GM10266 (cell line): Measurements from ENCODE around the gene PMM2.
A peak's percentile ranks its signal among the peaks of the same experiment; 100 is the strongest.

Source experiments
- DNase-seq: peaks from one replicate; pipeline ENCODE4 v3.0.0; 2012; ENCODE audit errors: extremely low spot score
- TF ChIP-seq, protein P1 (sequence below): IDR thresholded peaks from 2 replicates; pipeline ENCODE4 v1.5.1; 2012; ENCODE audit warnings: mild to moderate bottlenecking, low read depth; ENCODE audit not compliant: control insufficient read depth, insufficient read depth; ENCODE audit errors: missing control alignments

Gene PMM2

DNA sequence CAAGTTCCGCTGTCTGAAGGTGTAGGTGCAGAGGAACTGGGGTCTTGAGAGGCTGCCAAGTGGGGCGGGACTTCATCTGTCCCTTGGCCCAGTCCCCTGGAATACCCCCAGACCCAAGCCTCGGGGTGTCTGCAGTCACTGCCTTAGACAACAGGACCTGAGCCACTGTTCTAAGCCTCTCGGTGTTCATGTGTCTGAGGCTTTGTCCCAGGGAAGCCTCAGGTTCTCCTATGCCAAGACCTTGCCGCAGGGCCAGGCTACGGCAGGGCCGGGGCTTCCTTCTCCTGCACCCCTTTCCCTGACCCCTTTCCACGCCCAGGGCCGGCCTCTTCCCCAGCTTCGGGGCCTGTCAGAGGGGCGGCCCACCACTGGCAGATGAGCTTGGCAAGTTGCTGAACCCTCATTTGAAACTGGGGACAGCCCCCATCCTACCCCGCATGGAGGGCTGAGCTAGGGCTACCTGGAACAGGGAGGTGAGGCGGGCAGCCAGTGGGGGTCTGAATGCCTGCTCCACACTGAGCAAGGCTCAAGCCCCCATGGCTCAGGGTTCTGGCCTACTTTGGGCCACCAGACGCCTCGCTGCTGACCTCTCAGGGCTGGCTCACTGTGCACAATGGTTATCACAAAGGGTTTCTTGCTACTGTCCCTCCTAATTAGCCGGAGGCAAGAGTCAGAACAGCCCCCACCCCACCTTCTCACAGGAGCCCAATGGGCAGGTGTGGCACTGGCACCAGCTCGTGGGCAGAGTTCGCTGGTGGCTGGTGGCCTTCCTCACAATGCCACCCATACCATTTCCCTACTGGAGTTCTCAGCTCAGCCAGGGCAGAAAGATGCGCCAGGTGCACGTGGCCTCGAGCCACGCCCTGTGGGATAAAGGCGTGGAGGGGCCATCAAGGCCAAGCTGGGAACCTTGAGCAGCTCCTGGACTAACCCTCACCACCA is 91.6 kb downstream of the PMM2 start:
- DNase-seq = no peak
- TF ChIP-seq, protein P1, sequence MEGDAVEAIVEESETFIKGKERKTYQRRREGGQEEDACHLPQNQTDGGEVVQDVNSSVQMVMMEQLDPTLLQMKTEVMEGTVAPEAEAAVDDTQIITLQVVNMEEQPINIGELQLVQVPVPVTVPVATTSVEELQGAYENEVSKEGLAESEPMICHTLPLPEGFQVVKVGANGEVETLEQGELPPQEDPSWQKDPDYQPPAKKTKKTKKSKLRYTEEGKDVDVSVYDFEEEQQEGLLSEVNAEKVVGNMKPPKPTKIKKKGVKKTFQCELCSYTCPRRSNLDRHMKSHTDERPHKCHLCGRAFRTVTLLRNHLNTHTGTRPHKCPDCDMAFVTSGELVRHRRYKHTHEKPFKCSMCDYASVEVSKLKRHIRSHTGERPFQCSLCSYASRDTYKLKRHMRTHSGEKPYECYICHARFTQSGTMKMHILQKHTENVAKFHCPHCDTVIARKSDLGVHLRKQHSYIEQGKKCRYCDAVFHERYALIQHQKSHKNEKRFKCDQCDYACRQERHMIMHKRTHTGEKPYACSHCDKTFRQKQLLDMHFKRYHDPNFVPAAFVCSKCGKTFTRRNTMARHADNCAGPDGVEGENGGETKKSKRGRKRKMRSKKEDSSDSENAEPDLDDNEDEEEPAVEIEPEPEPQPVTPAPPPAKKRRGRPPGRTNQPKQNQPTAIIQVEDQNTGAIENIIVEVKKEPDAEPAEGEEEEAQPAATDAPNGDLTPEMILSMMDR = no peak

DNA sequence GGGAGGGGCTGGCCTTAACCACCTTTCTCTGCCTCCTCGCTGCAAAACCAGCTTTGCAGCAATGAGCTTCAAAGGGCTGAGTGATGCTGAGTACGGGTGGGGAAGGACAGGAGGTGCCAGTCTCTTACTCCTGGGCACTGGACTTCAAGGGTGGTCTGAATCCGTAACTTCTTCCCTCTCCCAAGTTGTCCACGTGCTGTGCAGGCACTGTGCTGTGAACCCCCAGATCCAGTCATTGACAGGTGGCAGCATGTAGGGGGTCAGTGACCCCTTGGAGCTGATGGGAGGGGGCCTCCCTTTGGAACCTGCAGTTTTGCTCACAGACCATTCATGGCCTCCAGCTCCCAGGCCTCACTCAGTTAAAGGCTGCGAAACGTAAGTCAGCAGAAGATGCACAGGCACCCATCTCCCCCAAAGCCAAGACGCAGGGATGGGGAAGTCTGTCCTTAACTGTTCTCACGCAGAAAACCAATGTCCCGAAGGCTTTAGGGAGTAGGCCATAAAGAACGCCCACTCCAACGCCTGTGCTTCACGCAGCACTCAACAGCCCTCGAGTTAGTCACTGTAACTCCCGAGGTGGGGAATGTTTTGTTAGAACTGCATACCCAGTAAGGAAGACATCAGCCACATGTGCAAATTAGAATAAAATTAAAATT is 92.4 kb downstream of the PMM2 start:
- no peak for DNase-seq
- TF ChIP-seq, protein P1 = no peak

DNA sequence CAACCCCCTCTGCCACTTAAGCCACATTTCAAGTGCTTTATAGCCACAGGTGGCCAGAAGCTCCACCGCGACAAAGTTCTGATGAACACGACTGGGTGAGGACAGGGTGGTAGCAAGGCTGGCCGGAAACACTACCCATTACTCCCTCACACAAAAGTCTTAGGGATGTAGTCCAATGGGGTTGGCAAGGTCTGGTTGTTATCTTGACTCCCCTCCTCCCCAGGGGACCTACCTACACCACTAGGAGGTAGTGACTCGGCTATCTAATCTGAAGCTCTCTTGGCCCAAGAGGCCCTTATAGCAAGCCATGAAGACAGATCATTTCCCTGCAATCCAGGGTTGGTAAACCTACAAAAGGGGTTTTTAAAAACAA is 92.9 kb downstream of the PMM2 start:
- no peak for DNase-seq
- TF ChIP-seq, protein P1 = no peak

DNA sequence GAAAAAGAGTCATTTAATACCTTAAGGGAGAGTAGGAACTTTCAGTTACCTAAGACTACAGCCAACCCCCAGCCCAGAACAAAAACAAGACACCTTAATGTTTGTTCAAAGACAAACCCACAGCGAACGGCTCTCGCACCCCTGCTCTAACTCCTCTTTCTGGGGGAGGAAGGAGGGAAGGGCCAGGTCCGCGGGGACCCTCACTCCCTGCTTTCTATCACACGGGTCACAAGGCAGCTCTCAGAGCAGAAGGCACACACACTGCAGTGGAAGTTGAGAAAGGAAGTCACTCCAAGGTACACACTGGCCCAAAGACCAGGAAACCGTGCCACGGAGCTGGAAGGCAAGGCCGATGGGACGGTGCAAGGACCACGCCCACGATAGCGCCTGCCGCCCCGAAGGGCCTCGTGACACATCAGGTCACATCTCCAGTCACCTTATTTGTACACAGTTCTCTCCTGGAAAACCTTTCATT is 94.5 kb downstream of the PMM2 start:
- DNase-seq = peak; percentile 53

DNA sequence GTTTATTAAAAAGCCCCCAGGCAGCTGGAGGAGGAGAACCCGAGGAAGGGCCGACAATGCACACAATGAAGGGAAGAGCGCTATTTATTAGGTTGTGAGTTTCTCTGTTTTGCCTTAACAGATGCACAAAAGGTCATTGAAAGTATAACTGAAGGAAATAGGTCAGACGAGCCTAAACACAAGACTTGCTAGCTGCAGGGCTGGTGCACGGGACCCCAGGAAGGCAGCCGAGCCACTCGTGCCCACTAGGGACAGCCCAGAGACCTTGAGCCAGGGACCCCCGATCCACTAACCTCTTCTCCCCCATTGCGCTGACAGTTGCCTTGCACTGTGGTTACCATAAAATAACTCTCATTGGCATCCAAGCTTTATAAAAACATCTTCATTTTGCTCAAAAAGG is 95.8 kb downstream of the PMM2 start:
- TF ChIP-seq, protein P1 = no peak
- no peak for DNase-seq

More for the DNA sequence above, 94.5 kb downstream of the PMM2 start:
- TF ChIP-seq, protein P1 = no peak

DNA sequence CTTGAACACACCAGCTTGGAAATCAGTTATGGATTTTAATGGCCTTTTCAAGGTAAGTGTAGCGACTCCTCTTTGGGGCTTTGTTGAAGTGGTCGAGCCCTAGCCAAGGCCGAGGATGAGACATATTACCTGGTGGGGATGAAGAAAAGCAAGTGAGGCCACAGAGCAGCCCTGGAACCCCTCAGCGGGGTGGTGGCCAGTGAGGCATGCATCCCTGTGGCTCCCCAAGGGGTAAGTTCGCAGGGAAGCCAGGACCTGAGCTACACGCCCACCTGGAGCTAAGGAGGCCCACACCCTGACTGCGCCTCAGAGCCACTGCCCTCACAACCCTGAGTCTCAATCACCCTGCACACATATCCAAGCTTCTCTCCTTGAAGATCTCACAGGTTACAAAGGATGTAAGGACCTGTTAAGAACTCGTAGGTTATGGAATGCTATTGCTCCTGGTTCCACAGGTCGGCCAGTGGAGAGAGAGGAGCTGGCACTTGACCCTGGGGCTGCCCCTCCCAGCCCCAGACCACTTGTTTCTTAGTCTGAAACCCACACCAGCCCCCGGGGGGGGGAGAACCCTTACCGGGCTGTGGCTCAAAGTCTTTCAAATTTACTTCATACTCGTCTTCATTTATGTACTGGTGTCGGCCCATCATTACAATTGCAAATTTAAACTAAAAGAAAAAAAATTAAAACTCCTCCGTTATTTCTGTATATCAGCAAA is 96.5 kb downstream of the PMM2 start:
- TF ChIP-seq, protein P1 = no peak
- no peak for DNase-seq
